GM12874 (cell line): ENCODE measurements around the gene GSG1L.

Experiments
- TF ChIP-seq, protein P1 (sequence below): IDR thresholded peaks from 2 replicates; pipeline ENCODE4 v1.5.1; 2011; ENCODE audit warnings: low read depth, mild to moderate bottlenecking, control low read depth, low read length, moderate library complexity; ENCODE audit not compliant: insufficient read depth

Gene GSG1L

DNA sequence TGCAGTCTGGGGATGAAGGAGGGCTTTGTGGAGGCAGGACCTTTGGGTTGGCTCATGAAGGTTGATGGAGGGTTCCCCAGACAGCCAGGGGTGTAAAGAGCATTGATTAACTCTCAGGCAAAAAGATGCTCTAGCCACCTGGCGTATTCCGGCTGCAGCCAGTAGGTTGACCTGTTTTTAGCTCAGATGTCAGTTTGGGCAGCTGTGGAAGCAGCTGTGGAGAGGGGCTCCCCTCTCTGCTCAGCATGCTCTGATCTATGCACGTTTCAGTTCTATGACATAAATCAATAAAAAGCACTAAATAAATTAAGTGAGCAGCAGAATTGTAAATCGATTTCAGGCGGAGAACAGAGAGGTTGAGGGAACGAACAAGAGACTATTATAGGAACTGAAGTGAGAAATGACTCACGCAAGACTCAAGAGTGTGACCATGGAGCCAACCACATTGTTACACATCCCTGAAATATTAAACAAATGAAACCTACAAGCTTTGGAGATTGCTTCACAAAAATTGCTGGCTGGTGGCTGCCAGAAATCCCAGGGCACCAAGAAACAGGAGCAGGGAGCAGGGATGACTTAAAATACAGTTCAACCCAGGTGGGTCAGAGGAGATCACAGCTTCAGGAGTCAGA, 111.9 kb downstream of the GSG1L start:
- TF ChIP-seq, protein P1, sequence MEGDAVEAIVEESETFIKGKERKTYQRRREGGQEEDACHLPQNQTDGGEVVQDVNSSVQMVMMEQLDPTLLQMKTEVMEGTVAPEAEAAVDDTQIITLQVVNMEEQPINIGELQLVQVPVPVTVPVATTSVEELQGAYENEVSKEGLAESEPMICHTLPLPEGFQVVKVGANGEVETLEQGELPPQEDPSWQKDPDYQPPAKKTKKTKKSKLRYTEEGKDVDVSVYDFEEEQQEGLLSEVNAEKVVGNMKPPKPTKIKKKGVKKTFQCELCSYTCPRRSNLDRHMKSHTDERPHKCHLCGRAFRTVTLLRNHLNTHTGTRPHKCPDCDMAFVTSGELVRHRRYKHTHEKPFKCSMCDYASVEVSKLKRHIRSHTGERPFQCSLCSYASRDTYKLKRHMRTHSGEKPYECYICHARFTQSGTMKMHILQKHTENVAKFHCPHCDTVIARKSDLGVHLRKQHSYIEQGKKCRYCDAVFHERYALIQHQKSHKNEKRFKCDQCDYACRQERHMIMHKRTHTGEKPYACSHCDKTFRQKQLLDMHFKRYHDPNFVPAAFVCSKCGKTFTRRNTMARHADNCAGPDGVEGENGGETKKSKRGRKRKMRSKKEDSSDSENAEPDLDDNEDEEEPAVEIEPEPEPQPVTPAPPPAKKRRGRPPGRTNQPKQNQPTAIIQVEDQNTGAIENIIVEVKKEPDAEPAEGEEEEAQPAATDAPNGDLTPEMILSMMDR, result no peak

- TF ChIP-seq, protein P1, result no peak
Measured at GRCh38 chr16:27950206-27950887, 113.2 kb downstream of the GSG1L start.

DNA sequence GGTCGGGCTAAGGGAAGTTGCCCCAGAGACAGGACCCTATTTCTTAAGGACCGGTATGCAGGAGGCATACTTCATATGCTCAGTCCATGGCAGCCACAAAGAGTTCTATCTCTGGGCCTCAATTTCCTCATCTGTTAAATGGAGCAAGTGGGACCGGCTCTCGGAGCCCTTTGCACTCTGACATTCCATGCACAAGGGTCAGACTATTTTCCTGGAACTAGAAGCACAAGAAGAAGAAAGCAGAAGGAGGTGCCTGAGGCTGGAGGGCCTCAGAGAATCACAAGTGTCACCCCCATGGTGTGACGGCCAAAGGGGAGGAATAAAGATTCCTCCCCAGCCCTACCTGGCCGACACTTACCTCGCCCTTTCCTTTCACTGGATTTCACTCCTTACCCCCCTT, 115.8 kb downstream of the GSG1L start:
- TF ChIP-seq, protein P1, result no peak

- TF ChIP-seq, protein P1, result no peak
Measured at GRCh38 chr16:27945233-27945973, 118.1 kb downstream of the GSG1L start.

DNA sequence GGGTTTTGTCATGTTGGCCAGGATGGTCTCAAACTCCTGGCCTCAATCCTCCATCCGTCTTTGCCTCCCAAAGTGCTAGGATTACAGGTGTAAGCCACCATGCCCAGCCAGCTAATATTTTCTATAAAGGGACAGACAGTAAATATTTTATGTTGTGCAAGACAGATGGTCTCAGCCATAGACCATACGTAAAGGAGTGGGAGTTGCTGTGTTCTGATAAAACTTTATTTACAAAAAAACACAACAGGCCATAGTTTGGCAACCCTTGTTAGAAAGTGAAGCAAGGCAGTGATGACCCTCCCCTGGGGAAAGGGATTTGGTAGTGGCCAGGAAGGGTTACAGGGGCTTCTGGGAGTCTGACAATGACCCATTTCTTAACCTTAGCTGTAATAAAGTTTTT, 119.7 kb downstream of the GSG1L start:
- TF ChIP-seq, protein P1, result no peak

- TF ChIP-seq, protein P1, result no peak
Measured at GRCh38 chr16:27935076-27935475, 128.4 kb downstream of the GSG1L start.

- TF ChIP-seq, protein P1, result no peak
Measured at GRCh38 chr16:27932542-27933135, 130.9 kb downstream of the GSG1L start.
